ENCODE measurements around the gene P2RY14. TPM values are rescaled to one million over a fixed set of nuclear protein-coding genes. Genes with fewer than 3 reads are reported as not detected.

Gene P2RY14
- total and polyA plus RNA-seq, 2 of the 13 experiments (the other 11 are each of a cell fraction or from before 2014, with no cell fraction given): not detected

- no TSS peak for BruUV-seq (replicated peaks)
- no peak overlapping the region for H3K9ac ChIP-seq (ENCODE audit: insufficient read depth, low read depth, low read length)
- no peak overlapping the region for H3K4me3 ChIP-seq (replicated peaks in 1 of 3; ENCODE audit: insufficient read depth in 1 of 3, low read depth in 2 of 3, low read length in 3 of 3)
- no peak overlapping the region for H3K27ac ChIP-seq (ENCODE audit: extremely low read length, insufficient read depth, low read length)
- 27% methylated on average over 4 of the region's 4 CpGs for WGBS (ENCODE audit: low lambda C conversion rate)
- in situ Hi-C loops (cut with HindIII; ENCODE audit: extremely low pct_ligation_motif_present, low pct_unique_long_range_greater_than_20kb): no loop called here
- H3K36me3 ChIP-seq (replicated peaks in 1 of 2; ENCODE audit: control insufficient read depth in 1 of 2, insufficient read depth in 2 of 2, low read length in 2 of 2): no peaks in the 10 kb centered on the region
- no peaks in the 10 kb centered on the region for H3K79me2 ChIP-seq (ENCODE audit: insufficient read depth, low read length)
- no peak overlapping the region for H2AFZ ChIP-seq (ENCODE audit: low read length)
- H3K4me1 ChIP-seq (ENCODE audit: insufficient read depth, low read length): peaks cover 32% of the 10 kb centered on the region
- TF ChIP-seq ZNF296 (CRISPR knock-in tag; conservative IDR thresholded peaks at IDR 0.05) (no peak), RFX3 (CRISPR knock-in tag; IDR thresholded peaks at IDR 0.05) (no peak), KLF6 (CRISPR knock-in tag; IDR thresholded peaks at IDR 0.05) (no peak), ZNF333 (CRISPR knock-in tag; IDR thresholded peaks at IDR 0.05; ENCODE audit: borderline replicate concordance) (no peak), ZNF317 (CRISPR knock-in tag; IDR thresholded peaks at IDR 0.05) (no peak), ARNT (IDR thresholded peaks at IDR 0.05) (no peak), ZBTB38 (CRISPR knock-in tag; IDR thresholded peaks at IDR 0.05) (no peak), ZIK1 (CRISPR knock-in tag; IDR thresholded peaks at IDR 0.05; ENCODE audit: borderline replicate concordance, low read depth) (no peak), HNF1A (IDR thresholded peaks at IDR 0.05; ENCODE audit: low read depth) (no peak), HNF1A (CRISPR knock-in tag; IDR thresholded peaks at IDR 0.05; ENCODE audit: borderline replicate concordance) (no peak), ZNF121 (CRISPR knock-in tag; IDR thresholded peaks at IDR 0.05) (no peak), YEATS4 (CRISPR knock-in tag; IDR thresholded peaks at IDR 0.05; ENCODE audit: borderline replicate concordance) (no peak), ZNF740 (CRISPR knock-in tag; IDR thresholded peaks at IDR 0.05) (no peak), NKX3-1 (CRISPR knock-in tag; IDR thresholded peaks at IDR 0.05) (no peak), TARDBP (CRISPR knock-in tag; IDR thresholded peaks at IDR 0.05) (no peak), HMG20A (CRISPR knock-in tag; IDR thresholded peaks at IDR 0.05; ENCODE audit: borderline replicate concordance) (no peak), JUN (CRISPR knock-in tag; IDR thresholded peaks at IDR 0.05) (no peak), EED (CRISPR knock-in tag; IDR thresholded peaks at IDR 0.05) (no peak)
- FAIRE-seq (no peak), ATAC-seq (no peak), DNase-seq (ENCODE audit: low spot score) (no peak)
- CTCF ChIA-PET (ENCODE audit: low intra/inter-chr PET ratio, low total read pairs): no interaction called here
- no peaks in the 10 kb centered on the region for H3K9me3 ChIP-seq (ENCODE audit: low read length)
- H3K27me3 ChIP-seq (ENCODE audit: control insufficient read depth in 1 of 2, insufficient read depth in 2 of 2, low read length in 2 of 2): no peaks in the 10 kb centered on the region; a peak in 1 of 5 replicates
- intact Hi-C loops (cut with micrococcal nuclease; ENCODE audit: unreplicated experiment): no loop called here
- no peak overlapping the region for H3K4me2 ChIP-seq (ENCODE audit: low read depth, low read length)
- no peaks in the 10 kb centered on the region for H4K20me1 ChIP-seq (ENCODE audit: insufficient read depth, low read length)
- POLR2A ChIA-PET: no interaction called here
Observed at GRCh38 chr3:151230646-151231045, 47.7 kb downstream of the P2RY14 start.

All from HepG2 (cell line).